ENCODE measurements around the gene UGT1A10.
A peak's percentile ranks its signal among the peaks of the same experiment; 100 is the strongest.
"Not testable (repeated sequence)": the region's sequence is repeated elsewhere in the genome, so short reads cannot be mapped to it uniquely, and the experiment has no call there.

The UGT1A10 gene

GRCh38 chr2:233643128-233643527 lies 6.9 kb downstream of the UGT1A10 start:
- H3K79me2 ChIP-seq (ENCODE audit: insufficient read depth, low read length), result no peaks in the 10 kb centered on the region
- H3K4me1 ChIP-seq (ENCODE audit: insufficient read depth, low read length, poor library complexity, severe bottlenecking), result no peaks in the 10 kb centered on the region
- peaks cover 3% of the 10 kb centered on the region; the same call in 1 of the 2 replicates for H3K9me3 ChIP-seq (ENCODE audit: insufficient read depth, low read depth, low read length)
- H3K36me3 ChIP-seq (ENCODE audit: insufficient read depth, low read length), result no peaks in the 10 kb centered on the region
- TF ChIP-seq EZH2phosphoT487 (IDR thresholded peaks at IDR 0.05; ENCODE audit: borderline replicate concordance) (no peak), CTCF (conservative IDR thresholded peaks at IDR 0.05; ENCODE audit: low read length) (peak; percentile 41)
- no peak overlapping the region for H3K4me2 ChIP-seq (ENCODE audit: low read depth, low read length, poor library complexity, severe bottlenecking)
- no peaks in the 10 kb centered on the region for H3K9me2 ChIP-seq (replicated peaks; ENCODE audit: low read depth, low read length)
- no peaks in the 10 kb centered on the region for H3K27me3 ChIP-seq (ENCODE audit: insufficient read depth, low read length, poor library complexity, severe bottlenecking)
- H4K20me1 ChIP-seq (ENCODE audit: insufficient read depth, low read length, poor library complexity, severe bottlenecking), result no peaks in the 10 kb centered on the region
- no peak overlapping the region for H2AFZ ChIP-seq (ENCODE audit: low read length)
- H3K4me3 ChIP-seq (ENCODE audit: low read length, poor library complexity, severe bottlenecking), result no peak overlapping the region
- H3K9ac ChIP-seq (ENCODE audit: low read depth, low read length, poor library complexity, severe bottlenecking), result no peak overlapping the region
- H3F3A ChIP-seq (ENCODE audit: low read depth), result no peaks in the 10 kb centered on the region

- not testable (repeated sequence) for H3K9me2 ChIP-seq (replicated peaks; ENCODE audit: low read depth, low read length); H3K9ac ChIP-seq (ENCODE audit: low read depth, low read length, poor library complexity, severe bottlenecking); H3K4me1 ChIP-seq (ENCODE audit: insufficient read depth, low read length, poor library complexity, severe bottlenecking); H2AFZ ChIP-seq (ENCODE audit: low read length); H4K20me1 ChIP-seq (ENCODE audit: insufficient read depth, low read length, poor library complexity, severe bottlenecking); H3F3A ChIP-seq (ENCODE audit: low read depth); H3K4me2 ChIP-seq (ENCODE audit: low read depth, low read length, poor library complexity, severe bottlenecking); H3K79me2 ChIP-seq (ENCODE audit: insufficient read depth, low read length); H3K4me3 ChIP-seq (ENCODE audit: low read length, poor library complexity, severe bottlenecking); H3K9me3 ChIP-seq (ENCODE audit: insufficient read depth, low read depth, low read length); H3K36me3 ChIP-seq (ENCODE audit: insufficient read depth, low read length); H3K27me3 ChIP-seq (ENCODE audit: insufficient read depth, low read length, poor library complexity, severe bottlenecking)
These were observed 9.8 kb downstream of the UGT1A10 start for GRCh38 chr2:233646033-233646432.

- H3F3A ChIP-seq (ENCODE audit: low read depth), result no peaks in the 10 kb centered on the region
- TF ChIP-seq CTCF (conservative IDR thresholded peaks at IDR 0.05; ENCODE audit: low read length) (no peak), EZH2phosphoT487 (IDR thresholded peaks at IDR 0.05; ENCODE audit: borderline replicate concordance) (no peak)
- peaks cover 3% of the 10 kb centered on the region; the same call in 1 of the 2 replicates for H3K9me3 ChIP-seq (ENCODE audit: insufficient read depth, low read depth, low read length)
- H4K20me1 ChIP-seq (ENCODE audit: insufficient read depth, low read length, poor library complexity, severe bottlenecking), result no peaks in the 10 kb centered on the region
- H3K36me3 ChIP-seq (ENCODE audit: insufficient read depth, low read length), result no peaks in the 10 kb centered on the region
- no peak overlapping the region for H3K4me3 ChIP-seq (ENCODE audit: low read length, poor library complexity, severe bottlenecking)
- no peak overlapping the region for H3K4me2 ChIP-seq (ENCODE audit: low read depth, low read length, poor library complexity, severe bottlenecking)
- H3K4me1 ChIP-seq (ENCODE audit: insufficient read depth, low read length, poor library complexity, severe bottlenecking), result peaks cover 6% of the 10 kb centered on the region
- H3K79me2 ChIP-seq (ENCODE audit: insufficient read depth, low read length), result no peaks in the 10 kb centered on the region
- no peak overlapping the region for H3K9ac ChIP-seq (ENCODE audit: low read depth, low read length, poor library complexity, severe bottlenecking)
- H3K9me2 ChIP-seq (replicated peaks; ENCODE audit: low read depth, low read length), result no peaks in the 10 kb centered on the region
- no peaks in the 10 kb centered on the region for H3K27me3 ChIP-seq (ENCODE audit: insufficient read depth, low read length, poor library complexity, severe bottlenecking)
- H2AFZ ChIP-seq (ENCODE audit: low read length), result no peak overlapping the region
These were observed 14.7 kb downstream of the UGT1A10 start for GRCh38 chr2:233650981-233651380.

- H3K79me2 ChIP-seq (ENCODE audit: insufficient read depth, low read length), result no peaks in the 10 kb centered on the region
- no peaks in the 10 kb centered on the region for H3F3A ChIP-seq (ENCODE audit: low read depth)
- no peak overlapping the region for H3K9ac ChIP-seq (ENCODE audit: low read depth, low read length, poor library complexity, severe bottlenecking)
- no peak overlapping the region for H3K4me2 ChIP-seq (ENCODE audit: low read depth, low read length, poor library complexity, severe bottlenecking)
- no peak overlapping the region for H2AFZ ChIP-seq (ENCODE audit: low read length)
- H3K9me2 ChIP-seq (replicated peaks; ENCODE audit: low read depth, low read length), result no peaks in the 10 kb centered on the region
- no peak for TF ChIP-seq CTCF (conservative IDR thresholded peaks at IDR 0.05; ENCODE audit: low read length)
- no peak for TF ChIP-seq EZH2phosphoT487 (IDR thresholded peaks at IDR 0.05; ENCODE audit: borderline replicate concordance)
- H3K27me3 ChIP-seq (ENCODE audit: insufficient read depth, low read length, poor library complexity, severe bottlenecking), result no peaks in the 10 kb centered on the region
- H3K4me1 ChIP-seq (ENCODE audit: insufficient read depth, low read length, poor library complexity, severe bottlenecking), result peaks cover 6% of the 10 kb centered on the region
- no peaks in the 10 kb centered on the region for H4K20me1 ChIP-seq (ENCODE audit: insufficient read depth, low read length, poor library complexity, severe bottlenecking)
- H3K9me3 ChIP-seq (ENCODE audit: insufficient read depth, low read depth, low read length), result peaks cover 3% of the 10 kb centered on the region; the same call in 1 of the 2 replicates
- H3K4me3 ChIP-seq (ENCODE audit: low read length, poor library complexity, severe bottlenecking), result no peak overlapping the region
- no peaks in the 10 kb centered on the region for H3K36me3 ChIP-seq (ENCODE audit: insufficient read depth, low read length)
These were observed 15.2 kb downstream of the UGT1A10 start for GRCh38 chr2:233651430-233651829.

Measured in Loucy (cell line).